ENCODE data around the gene SLC22A23. TPM values are rescaled to one million over a fixed set of nuclear protein-coding genes. Genes with fewer than 3 reads are reported as not detected.

Gene SLC22A23
- total RNA-seq, 1 donor from 2014 or later = 0.52 TPM

- H3K4me3 ChIP-seq (ENCODE audit: low read depth, low read length) = no peak overlapping the region
- TF ChIP-seq, protein P1, sequence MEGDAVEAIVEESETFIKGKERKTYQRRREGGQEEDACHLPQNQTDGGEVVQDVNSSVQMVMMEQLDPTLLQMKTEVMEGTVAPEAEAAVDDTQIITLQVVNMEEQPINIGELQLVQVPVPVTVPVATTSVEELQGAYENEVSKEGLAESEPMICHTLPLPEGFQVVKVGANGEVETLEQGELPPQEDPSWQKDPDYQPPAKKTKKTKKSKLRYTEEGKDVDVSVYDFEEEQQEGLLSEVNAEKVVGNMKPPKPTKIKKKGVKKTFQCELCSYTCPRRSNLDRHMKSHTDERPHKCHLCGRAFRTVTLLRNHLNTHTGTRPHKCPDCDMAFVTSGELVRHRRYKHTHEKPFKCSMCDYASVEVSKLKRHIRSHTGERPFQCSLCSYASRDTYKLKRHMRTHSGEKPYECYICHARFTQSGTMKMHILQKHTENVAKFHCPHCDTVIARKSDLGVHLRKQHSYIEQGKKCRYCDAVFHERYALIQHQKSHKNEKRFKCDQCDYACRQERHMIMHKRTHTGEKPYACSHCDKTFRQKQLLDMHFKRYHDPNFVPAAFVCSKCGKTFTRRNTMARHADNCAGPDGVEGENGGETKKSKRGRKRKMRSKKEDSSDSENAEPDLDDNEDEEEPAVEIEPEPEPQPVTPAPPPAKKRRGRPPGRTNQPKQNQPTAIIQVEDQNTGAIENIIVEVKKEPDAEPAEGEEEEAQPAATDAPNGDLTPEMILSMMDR (conservative IDR thresholded peaks at IDR 0.05; ENCODE audit: low read depth, low read length) = no peak
- no peak for DNase-seq (ENCODE audit: low read depth)
Observed at GRCh38 chr6:3438190-3439167, 18.4 kb downstream of the SLC22A23 start.

DNA sequence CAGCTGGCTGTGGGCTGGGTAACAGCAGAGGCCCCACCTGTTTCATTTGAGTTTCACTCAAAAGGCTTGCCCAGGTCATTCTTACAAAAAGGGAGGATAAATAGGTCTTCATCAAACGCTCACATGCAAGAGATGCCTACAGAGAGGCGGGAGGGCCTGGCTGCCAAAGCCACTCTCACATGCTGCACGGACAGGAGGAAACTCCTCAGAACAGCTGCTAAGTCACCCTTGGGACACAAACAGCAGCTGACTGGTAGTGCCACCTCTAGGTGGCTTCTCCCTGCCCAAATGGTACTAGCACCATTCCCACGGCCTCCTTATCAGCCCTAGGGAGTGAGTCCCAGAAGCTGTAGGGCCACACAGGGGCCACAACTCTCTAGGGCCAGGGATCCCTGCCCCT lies 23.8 kb downstream of the SLC22A23 start:
- TF ChIP-seq, protein P1 (conservative IDR thresholded peaks at IDR 0.05; ENCODE audit: low read depth, low read length) = no peak
- no peak for DNase-seq (ENCODE audit: low read depth)
- no peak overlapping the region for H3K4me3 ChIP-seq (ENCODE audit: low read depth, low read length)

DNA sequence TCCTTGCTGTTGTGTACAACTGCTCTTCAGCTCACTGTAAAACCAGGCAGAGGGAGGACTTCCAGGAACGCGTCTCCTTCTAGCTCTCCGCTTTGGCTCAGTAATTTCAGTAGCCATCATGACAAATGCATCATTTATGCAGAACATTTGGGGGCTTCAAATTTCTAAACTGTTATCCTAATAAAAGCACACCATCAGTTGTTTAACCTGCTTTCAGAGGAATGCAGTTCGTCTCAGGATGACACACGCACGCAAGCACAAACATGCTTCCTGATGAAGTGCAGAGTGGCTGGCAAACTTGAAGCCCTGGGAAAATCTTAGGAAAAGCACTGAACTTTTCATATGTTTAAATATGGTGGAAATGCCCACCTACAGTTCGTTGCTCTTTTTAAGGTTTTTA lies 24.4 kb downstream of the SLC22A23 start:
- TF ChIP-seq, protein P1 (conservative IDR thresholded peaks at IDR 0.05; ENCODE audit: low read depth, low read length) = no peak
- no peak overlapping the region for H3K4me3 ChIP-seq (ENCODE audit: low read depth, low read length)
- DNase-seq (ENCODE audit: low read depth) = no peak

GRCh38 chr6:3431994-3432393 lies 24.9 kb downstream of the SLC22A23 start:
- TF ChIP-seq, protein P1 (conservative IDR thresholded peaks at IDR 0.05; ENCODE audit: low read depth, low read length) = no peak
- no peak for DNase-seq (ENCODE audit: low read depth)
- H3K4me3 ChIP-seq (ENCODE audit: low read depth, low read length) = no peak overlapping the region

DNA sequence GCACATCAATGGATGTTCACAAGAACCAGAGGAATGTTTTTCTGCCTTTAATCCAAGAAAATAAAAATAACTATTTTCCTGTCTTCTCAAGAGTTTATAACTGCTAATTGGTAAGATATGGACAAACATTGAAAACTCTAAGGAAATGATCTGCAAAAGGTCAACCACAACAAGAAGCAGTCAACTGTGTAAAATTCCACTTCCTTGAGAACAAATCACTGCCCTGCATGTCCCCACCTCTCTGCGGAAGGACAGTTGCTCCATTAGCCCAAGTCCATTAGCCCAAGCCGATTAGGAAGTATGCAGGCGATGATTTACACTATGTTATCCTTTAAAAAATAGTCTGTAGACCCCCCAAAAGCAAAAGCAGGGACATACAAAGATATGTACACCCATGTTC lies 27.6 kb downstream of the SLC22A23 start:
- H3K4me3 ChIP-seq (ENCODE audit: low read depth, low read length) = no peak overlapping the region
- no peak for DNase-seq (ENCODE audit: low read depth)
- TF ChIP-seq, protein P1 (conservative IDR thresholded peaks at IDR 0.05; ENCODE audit: low read depth, low read length) = no peak

GRCh38 chr6:3428700-3429099 lies 28.1 kb downstream of the SLC22A23 start:
- no peak for DNase-seq (ENCODE audit: low read depth)
- no peak overlapping the region for H3K4me3 ChIP-seq (ENCODE audit: low read depth, low read length)
- TF ChIP-seq, protein P1 (conservative IDR thresholded peaks at IDR 0.05; ENCODE audit: low read depth, low read length) = no peak
